Pancreas (tissue), 10 donors: ENCODE results near the gene H1-8. TPM values are rescaled to one million over a fixed set of nuclear protein-coding genes. Genes with fewer than 3 reads are reported as not detected.
"Not testable (repeated sequence)": the region's sequence is repeated elsewhere in the genome, so short reads cannot be mapped to it uniquely, and the experiment has no call there.

Experiments used
- ATAC-seq, 4 donors: fragments of 200-7000 bp; cut with Tn5 transposase; one replicate each; pipeline versions ENCODE4 v1.8.0 to v1.9.1; 2020; ENCODE audit warnings: mild to moderate bottlenecking in 4 of 4, moderate library complexity in 4 of 4
- DNase-seq, 6 donors: peaks; one replicate each; pipeline ENCODE4 v3.0.0-alpha.2; 2020
- FAIRE-seq: peaks from 2 replicates; lab custom pipeline; 2012; peaks lifted over from hg19 to GRCh38; lab: Jason Lieb, UNC
- H3K27ac ChIP-seq, 4 donors: fragments of 200-600 bp; sonication (generic); 1 replicate in 3 of 4; 2 replicates in 1 of 4; pipeline versions ENCODE4 v1.5.0 to v1.8.0; 2020
- H3K27me3 ChIP-seq, 4 donors: fragments of 200-600 bp; one replicate each; pipeline ENCODE4 v1.8.0; 2021
- H3K36me3 ChIP-seq, 3 donors: fragments of 200-600 bp; sonication (generic) in 1 of 3; one replicate each; pipeline versions ENCODE4 v1.5.0 to v1.8.0; 2020 to 2021
- H3K4me1 ChIP-seq, 3 donors: fragments of 200-600 bp; one replicate each; pipeline ENCODE4 v1.8.0; 2021
- H3K4me3 ChIP-seq, 4 donors: fragments of 200-600 bp; sonication (generic) in 2 of 4; one replicate each; pipeline versions ENCODE4 v1.5.0 to v1.8.0; 2020 to 2021
- H3K9me3 ChIP-seq, 4 donors: fragments of 200-600 bp; one replicate each; pipeline ENCODE4 v1.8.0; 2021
- WGBS, 2 donors: extraction: QIAGEN DNeasy Blood & Tissue Kit; methylation state at CpG; one replicate each; pipeline ENCODE4 v1.1.7; 2013; 5-methylcytosine and 5-hydroxymethylcytosine counted together
- intact Hi-C, 3 donors: fragments of 100-400 bp; cut with DNase I; formaldehyde crosslinking; loops; one replicate each; pipeline versions ENCODE4 v1.11.1 to v1.14.2; 2022
- polyA plus RNA-seq, 2 donors: library from polyadenylated mRNA; stranded (reverse); fragments of 200-250 nt; gene quantifications; one replicate each; pipeline ENCODE4 v1.2.3, GENCODE V29; 2013
- total RNA-seq, 6 donors: library from RNA; stranded (reverse); fragmentation: NEBNext Ultra II Directional in 4 of 6; extraction: Animal tissue kit (Norgen Biotek cat#: 25700) in 4 of 6; gene quantifications; one replicate each; pipeline versions ENCODE4 v1.2.1 to v1.2.4, GENCODE V29; 2021 to 2023
- TF ChIP-seq, protein P1 (sequence below), 4 donors: fragments of 200-600 bp; sonication (generic) in 3 of 4; IDR thresholded peaks; one replicate each; pipeline versions ENCODE4 v1.5.0 to v1.8.0; 2021; ENCODE audit warnings: antibody characterized with exemption in 4 of 4
- donor health status: healthy with polysubstance abuse.
- donor health status: DM: no; HTN: no; CAD: no; lungs with moderate emphysema.
- donor health status: DM: no; HTN: no; CAD: no.
- donor health status: control.
- donor health status: control.
- donor health status: Bipolar disorder and iron deficiency.
- donor health status: DM: yes; HTN: yes; CAD: no.
- donor health status: DM: no; HTN: no; CAD: no.
- donor health status: DM: no; HTN: no; CAD: no.
- donor health status: DM: yes; HTN: yes; CAD: no.

The H1-8 gene, protein sequence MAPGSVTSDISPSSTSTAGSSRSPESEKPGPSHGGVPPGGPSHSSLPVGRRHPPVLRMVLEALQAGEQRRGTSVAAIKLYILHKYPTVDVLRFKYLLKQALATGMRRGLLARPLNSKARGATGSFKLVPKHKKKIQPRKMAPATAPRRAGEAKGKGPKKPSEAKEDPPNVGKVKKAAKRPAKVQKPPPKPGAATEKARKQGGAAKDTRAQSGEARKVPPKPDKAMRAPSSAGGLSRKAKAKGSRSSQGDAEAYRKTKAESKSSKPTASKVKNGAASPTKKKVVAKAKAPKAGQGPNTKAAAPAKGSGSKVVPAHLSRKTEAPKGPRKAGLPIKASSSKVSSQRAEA
- total RNA-seq (not detected), polyA plus RNA-seq (not detected)

DNA sequence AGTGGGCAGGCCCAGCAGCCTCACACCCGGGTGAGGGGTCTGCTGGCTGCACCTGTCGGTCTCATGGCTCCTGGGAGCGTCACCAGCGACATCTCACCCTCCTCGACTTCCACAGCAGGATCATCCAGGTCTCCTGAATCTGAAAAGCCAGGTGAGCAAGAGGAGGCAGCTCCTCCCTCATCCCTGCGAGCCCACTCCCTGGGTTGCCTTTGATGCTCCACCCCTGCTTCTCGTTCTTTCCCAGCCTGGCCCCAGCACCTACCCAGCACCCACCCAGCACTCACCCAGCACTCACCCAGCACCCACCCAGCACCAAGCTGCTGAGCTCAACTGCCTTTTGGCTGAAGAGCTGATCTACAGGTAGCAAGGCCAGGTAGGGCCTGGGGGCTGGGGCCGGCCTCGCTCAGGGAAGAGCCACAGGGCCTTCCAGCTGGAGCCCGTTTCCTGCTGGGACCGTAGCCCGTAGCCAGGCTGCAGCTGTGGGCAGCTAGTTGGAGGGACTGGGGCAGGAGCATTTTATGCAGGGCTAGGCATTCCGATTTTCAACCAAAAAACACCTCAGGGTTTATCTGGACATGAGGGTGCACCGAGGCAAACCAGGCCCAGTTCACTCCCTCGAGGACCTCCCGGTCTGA is at the start of gene H1-8:
Gene H1-8 (plus strand): TSS at position 20 of the 635 bp plus-strand sequence. CDS start 44 bp downstream, at position 64.
- ATAC-seq (no peak), DNase-seq (no peak), FAIRE-seq (no peak)
- Histone ChIP-seq H3K4me1 (no peaks in the 10 kb centered on the region), H3K9me3 (no peaks in the 10 kb centered on the region), H3K4me3 (no peak within 1 kb of the TSS), H3K36me3 (no peaks in the 10 kb centered on the region), H3K27ac (no peak within 1 kb of the TSS), H3K27me3 (no peaks in the 10 kb centered on the region)
- 87 to 89% methylated on average over 16 of the region's 16 CpGs for WGBS, 2 donors
- intact Hi-C loops = no loop called here
- TF ChIP-seq, protein P1, sequence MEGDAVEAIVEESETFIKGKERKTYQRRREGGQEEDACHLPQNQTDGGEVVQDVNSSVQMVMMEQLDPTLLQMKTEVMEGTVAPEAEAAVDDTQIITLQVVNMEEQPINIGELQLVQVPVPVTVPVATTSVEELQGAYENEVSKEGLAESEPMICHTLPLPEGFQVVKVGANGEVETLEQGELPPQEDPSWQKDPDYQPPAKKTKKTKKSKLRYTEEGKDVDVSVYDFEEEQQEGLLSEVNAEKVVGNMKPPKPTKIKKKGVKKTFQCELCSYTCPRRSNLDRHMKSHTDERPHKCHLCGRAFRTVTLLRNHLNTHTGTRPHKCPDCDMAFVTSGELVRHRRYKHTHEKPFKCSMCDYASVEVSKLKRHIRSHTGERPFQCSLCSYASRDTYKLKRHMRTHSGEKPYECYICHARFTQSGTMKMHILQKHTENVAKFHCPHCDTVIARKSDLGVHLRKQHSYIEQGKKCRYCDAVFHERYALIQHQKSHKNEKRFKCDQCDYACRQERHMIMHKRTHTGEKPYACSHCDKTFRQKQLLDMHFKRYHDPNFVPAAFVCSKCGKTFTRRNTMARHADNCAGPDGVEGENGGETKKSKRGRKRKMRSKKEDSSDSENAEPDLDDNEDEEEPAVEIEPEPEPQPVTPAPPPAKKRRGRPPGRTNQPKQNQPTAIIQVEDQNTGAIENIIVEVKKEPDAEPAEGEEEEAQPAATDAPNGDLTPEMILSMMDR (IDR thresholded peaks at IDR 0.05) = no peak

DNA sequence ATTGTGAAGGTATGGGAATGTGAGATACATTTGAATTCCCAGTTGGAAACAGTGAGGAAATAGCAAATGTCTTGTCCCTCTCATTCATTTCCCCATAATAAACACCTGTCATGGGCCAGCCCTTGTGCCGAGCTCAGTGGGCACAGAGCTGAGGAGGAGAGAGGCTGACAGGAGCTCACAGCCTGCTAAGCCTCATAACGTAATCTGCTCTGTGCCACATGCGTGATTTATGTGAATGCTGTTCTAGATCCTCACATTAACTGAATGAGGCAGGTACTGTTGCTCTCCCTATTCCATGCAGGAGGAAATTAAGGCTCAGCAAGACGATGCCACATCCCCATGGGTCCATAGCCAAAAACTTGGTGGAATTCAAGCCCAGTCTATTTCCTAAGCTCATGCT is 49.8 kb upstream of the H1-8 start:
- no peak for DNase-seq
- no peaks in the 10 kb centered on the region for H3K9me3 ChIP-seq
- H3K36me3 ChIP-seq = peaks cover 0 to 22% (median 4%) of the 10 kb centered on the region in 3 donors
- 92 to 93% methylated on average over 4 of the region's 4 CpGs for WGBS, 2 donors
- no peak overlapping the region for H3K4me3 ChIP-seq
- intact Hi-C loops = loop anchor here in 1 of 3 donors (10.0 kb wide), 1 partner anchor 342 kb away; no protein-coding TSS in a partner anchor
- no peak overlapping the region for H3K27ac ChIP-seq
- no peaks in the 10 kb centered on the region for H3K4me1 ChIP-seq
- FAIRE-seq = no peak
- H3K27me3 ChIP-seq = no peaks in the 10 kb centered on the region
- TF ChIP-seq, protein P1 (IDR thresholded peaks at IDR 0.05) = no peak
- ATAC-seq = no peak

DNA sequence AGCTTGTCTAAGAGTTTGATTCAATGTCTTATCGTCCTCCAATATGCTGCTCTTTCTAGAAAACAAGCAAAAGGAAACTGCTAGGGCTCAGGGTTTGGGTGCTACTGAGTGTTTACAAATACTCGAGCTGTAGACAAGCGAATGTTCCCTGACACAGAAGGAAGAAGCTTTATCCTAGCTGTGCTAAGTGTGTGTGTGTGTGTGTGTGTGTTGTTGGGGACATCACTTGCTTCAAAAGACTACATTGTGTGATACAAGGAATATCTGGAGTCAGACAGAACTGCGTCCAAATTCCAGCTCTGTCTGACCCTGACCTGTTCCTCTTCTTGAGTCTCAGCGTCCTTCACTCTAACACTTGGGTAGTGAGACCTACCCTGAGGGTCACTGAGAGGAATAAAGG is 48.5 kb upstream of the H1-8 start:
- intact Hi-C loops = loop anchor here in 1 of 3 donors (10.0 kb wide), 1 partner anchor 340 kb away; no protein-coding TSS in a partner anchor

DNA sequence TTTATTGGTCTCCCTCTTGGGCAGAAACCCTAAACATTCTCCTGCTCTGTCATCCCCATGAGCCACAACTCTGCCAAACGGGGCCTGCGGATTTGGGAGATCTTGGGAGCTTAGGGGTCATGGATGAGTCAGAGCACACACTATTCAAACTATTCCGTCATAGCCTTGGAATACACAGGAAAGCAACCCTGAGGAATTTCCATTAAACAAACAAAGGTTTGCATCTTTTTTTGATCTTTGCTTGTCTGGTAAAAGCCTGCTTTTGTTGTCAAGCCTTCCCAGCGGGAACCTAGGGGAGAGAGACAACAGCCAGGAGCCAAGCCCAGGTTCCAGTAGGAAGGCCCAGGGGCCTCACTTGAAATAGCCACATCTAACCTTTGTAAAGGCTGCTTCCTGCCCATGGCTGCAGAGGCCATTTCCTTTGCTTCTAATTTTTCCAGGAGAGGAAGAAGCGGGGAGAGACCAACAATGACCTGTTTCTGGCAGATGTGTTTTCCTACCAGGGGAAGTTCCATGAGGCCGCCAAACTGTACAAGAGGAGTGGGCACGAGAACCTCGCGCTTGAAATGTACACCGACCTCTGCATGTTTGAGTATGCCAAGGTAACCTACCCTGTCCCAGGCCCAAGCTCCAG is 47.9 kb upstream of the H1-8 start:
- not testable (repeated sequence) for FAIRE-seq, H3K4me1 ChIP-seq, H3K9me3 ChIP-seq, H3K4me3 ChIP-seq, ATAC-seq, H3K27me3 ChIP-seq
- intact Hi-C loops = loop anchor here in 1 of 3 donors (10.0 kb wide), 1 partner anchor 340 kb away; no protein-coding TSS in a partner anchor
- Histone ChIP-seq H3K27ac (peak overlapping the region in 1 of 4 donors; percentile 23), H3K36me3 (peaks cover 0 to 22% (median 4%) of the 10 kb centered on the region in 3 donors)
- WGBS, 2 donors = 84 to 86% methylated on average over 10 of the region's 10 CpGs
- peak in 1 of 6 donors; percentile 3 for DNase-seq

More for the DNA sequence above, 48.5 kb upstream of the H1-8 start:
- not testable (repeated sequence) for H3K4me3 ChIP-seq, DNase-seq, ATAC-seq, FAIRE-seq, H3K4me1 ChIP-seq, H3K27me3 ChIP-seq, H3K9me3 ChIP-seq
- Histone ChIP-seq H3K27ac (peak overlapping the region in 2 of 4 donors; percentile 9 to 23), H3K36me3 (peaks cover 0 to 22% (median 4%) of the 10 kb centered on the region in 3 donors)
- WGBS, 2 donors = 77 to 88% methylated on average over 5 of the region's 5 CpGs

DNA sequence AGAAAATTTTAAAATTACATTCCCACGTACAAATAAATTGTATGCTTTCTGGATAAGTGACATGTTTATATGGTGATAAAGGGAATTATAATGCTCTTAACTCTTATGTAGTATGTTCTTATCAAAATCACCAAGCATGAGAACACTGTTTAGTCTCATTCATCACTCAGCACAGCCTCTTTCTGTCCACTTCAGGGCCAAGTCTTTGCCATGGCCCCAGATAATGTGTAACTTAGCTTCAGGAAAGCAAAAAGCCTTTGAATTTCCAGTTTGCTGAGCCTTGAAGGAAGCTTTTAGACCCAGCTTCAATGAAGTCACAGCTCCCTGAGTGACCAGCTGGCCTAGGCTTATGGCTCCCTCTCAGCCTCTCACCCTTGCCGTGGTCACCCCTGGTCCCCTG is 45.1 kb upstream of the H1-8 start:
- intact Hi-C loops = loop anchor here in 1 of 3 donors (10.0 kb wide), 1 partner anchor 337 kb away; no protein-coding TSS in a partner anchor
- H3K9me3 ChIP-seq, H3K27me3 ChIP-seq, H3K27ac ChIP-seq, FAIRE-seq, DNase-seq, H3K4me3 ChIP-seq, H3K4me1 ChIP-seq: not testable (repeated sequence)
- peaks cover 0 to 23% (median 4%) of the 10 kb centered on the region in 3 donors for H3K36me3 ChIP-seq
- ATAC-seq = peak in 1 of 4 donors; percentile 36
- 73 to 75% methylated on average over 2 of the region's 2 CpGs for WGBS, 2 donors

DNA sequence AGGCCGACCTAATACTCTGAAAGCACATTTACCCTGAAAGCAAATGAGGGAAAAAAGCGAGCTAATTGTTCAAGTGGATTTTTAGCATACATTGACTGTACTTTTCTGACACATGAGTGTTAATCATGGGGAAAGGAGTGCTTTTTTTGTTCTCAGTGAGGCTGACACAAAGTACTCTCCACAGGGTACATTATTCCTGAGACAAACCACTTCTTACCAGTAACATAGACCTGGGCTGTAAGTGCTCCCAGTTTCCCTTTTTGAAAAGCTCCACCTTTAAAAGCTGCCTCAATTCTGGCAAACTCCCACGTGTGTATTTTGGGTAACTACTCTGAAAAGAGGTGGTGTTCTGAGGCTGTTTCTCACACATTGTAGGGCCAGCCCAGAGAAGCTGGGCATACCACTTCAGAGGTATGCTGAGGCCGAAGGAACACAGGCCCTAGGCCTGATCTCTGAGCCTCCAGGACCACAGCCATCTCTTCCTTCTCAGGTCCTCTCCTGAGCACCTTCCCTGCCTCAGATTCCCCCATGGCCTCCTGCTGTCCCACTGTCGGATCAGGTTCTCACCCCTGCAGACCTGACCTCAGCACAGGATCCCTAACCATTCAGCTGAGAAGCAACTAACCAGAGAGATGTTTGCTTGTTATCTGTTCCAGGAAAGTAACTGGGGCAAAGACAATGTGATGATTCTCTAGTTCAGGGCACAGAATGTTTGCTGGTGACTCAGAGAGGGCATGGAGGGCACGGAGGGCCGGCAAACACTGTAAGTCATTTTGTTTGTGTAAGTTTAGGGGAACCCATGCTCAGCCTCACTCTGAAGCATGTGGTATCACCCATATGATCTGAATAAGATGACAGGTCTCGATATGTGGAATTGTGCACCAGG is 44.1 kb upstream of the H1-8 start:
- H3K27me3 ChIP-seq, H3K27ac ChIP-seq, DNase-seq, H3K4me1 ChIP-seq, FAIRE-seq, H3K4me3 ChIP-seq, H3K9me3 ChIP-seq: not testable (repeated sequence)
- intact Hi-C loops = loop anchor here in 1 of 3 donors (10.0 kb wide), 1 partner anchor 336 kb away; no protein-coding TSS in a partner anchor
- ATAC-seq = peak in 1 of 4 donors; percentile 21
- WGBS, 2 donors = 80 to 85% methylated on average over 8 of the region's 8 CpGs
- peaks cover 0 to 20% (median 0%) of the 10 kb centered on the region in 3 donors for H3K36me3 ChIP-seq

DNA sequence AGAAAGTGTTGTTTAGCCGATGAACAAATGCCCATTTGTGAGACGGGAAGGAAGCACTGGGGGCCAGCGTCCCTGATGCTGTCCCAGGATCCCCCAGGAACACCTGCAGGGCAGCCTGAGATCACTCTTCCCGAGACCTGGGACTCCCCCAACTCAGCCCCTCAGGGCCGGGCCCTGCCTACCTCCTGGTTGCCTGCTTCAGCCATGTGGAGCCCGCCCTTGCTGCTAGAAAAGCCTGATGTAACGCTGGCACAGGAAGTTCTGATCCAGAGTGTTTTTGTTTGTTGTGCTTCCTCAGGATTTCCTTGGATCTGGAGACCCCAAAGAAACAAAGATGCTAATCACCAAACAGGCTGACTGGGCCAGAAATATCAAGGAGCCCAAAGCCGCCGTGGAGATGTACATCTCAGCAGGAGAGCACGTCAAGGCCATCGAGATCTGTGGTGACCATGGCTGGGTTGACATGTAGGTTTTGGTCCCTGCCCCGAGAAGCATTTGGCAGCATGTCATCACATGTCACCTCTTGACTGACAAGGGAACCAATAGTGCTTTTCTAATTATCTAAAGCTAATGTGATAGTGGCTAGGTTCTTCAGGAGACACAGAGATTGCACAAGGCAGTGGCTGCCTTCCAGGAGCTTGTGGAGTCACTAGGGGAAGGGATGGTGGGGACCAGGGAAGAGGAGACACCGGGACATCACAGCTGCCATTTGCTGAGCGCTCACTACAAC is 43.2 kb upstream of the H1-8 start:
- H3K4me3 ChIP-seq, H3K4me1 ChIP-seq, H3K27ac ChIP-seq, ATAC-seq, H3K9me3 ChIP-seq, FAIRE-seq, H3K27me3 ChIP-seq: not testable (repeated sequence)
- peak in 1 of 6 donors; percentile 11 for DNase-seq
- intact Hi-C loops = loop anchor here in 1 of 3 donors (10.0 kb wide), 1 partner anchor 335 kb away; no protein-coding TSS in a partner anchor
- H3K36me3 ChIP-seq = peaks cover 0 to 24% (median 0%) of the 10 kb centered on the region in 3 donors
- WGBS, 2 donors = 81 to 89% methylated on average over 12 to 14 of the region's 14 CpGs
